22Rv1 (cell line): Measurements from ENCODE around the gene RNF135.

ENCODE experiments used
- ZFX ChIP-seq: fragments of 450-650 bp; IDR thresholded peaks from 2 replicates; pipeline ENCODE4 v1.6.1; 2017; ENCODE audit warnings: antibody characterized with exemption, borderline replicate concordance
- TF ChIP-seq, protein P1 (sequence below): fragments of 450-650 bp; IDR thresholded peaks from 2 replicates; pipeline ENCODE4 v1.5.1; 2017; ENCODE audit warnings: mild to moderate bottlenecking

DNA sequence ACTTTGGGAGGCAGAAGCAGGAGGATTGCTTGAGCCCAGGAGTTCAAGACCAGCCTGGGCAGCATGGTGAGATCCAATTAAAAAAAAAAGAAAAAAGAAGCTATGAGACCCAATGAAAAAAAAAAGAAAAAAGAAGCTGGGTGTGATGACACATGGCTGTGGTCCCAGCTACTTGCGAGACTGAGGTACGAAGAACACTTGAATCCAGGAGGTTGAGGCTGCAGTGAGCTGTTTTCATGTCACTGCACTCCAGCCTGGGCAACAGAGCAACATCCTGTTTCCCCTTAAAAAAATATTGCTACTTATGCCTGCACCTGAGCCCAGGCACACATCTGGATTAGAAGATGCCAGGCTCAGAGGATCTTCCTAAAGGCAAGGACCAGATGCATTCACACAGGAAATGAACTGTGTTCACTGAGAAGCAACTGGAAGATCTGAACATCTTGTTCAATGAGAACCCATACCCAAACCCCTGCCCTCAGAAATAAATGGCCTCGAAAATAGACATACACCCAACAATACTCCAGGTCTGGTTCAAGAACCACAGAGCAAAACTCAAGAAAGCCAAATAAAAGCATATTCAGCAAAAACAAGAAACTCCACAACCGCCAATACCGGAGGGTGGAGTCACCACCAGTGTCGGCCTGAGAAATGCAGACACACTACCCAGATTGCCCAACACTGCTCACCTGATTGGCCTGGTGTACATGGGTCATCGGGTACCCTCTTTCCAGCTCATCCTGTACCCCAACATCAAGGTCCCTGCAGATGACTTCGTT is 4.4 kb downstream of the RNF135 start:
- TF ChIP-seq, protein P1, sequence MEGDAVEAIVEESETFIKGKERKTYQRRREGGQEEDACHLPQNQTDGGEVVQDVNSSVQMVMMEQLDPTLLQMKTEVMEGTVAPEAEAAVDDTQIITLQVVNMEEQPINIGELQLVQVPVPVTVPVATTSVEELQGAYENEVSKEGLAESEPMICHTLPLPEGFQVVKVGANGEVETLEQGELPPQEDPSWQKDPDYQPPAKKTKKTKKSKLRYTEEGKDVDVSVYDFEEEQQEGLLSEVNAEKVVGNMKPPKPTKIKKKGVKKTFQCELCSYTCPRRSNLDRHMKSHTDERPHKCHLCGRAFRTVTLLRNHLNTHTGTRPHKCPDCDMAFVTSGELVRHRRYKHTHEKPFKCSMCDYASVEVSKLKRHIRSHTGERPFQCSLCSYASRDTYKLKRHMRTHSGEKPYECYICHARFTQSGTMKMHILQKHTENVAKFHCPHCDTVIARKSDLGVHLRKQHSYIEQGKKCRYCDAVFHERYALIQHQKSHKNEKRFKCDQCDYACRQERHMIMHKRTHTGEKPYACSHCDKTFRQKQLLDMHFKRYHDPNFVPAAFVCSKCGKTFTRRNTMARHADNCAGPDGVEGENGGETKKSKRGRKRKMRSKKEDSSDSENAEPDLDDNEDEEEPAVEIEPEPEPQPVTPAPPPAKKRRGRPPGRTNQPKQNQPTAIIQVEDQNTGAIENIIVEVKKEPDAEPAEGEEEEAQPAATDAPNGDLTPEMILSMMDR, result no peak
- TF ChIP-seq ZFX, result no peak
